GM18909 (cell line): ENCODE data around the gene PRKAG2.
"Not testable (repeated sequence)": the region's sequence is repeated elsewhere in the genome, so short reads cannot be mapped to it uniquely, and the experiment has no call there.

Experiments used
- ATAC-seq: cut with Tn5 transposase; IDR thresholded peaks from one replicate; pipeline ENCODE4 v1.9.1; 2021; ENCODE audit warnings: mild to moderate bottlenecking; ENCODE audit not compliant: unreplicated experiment, poor library complexity

Gene PRKAG2

DNA sequence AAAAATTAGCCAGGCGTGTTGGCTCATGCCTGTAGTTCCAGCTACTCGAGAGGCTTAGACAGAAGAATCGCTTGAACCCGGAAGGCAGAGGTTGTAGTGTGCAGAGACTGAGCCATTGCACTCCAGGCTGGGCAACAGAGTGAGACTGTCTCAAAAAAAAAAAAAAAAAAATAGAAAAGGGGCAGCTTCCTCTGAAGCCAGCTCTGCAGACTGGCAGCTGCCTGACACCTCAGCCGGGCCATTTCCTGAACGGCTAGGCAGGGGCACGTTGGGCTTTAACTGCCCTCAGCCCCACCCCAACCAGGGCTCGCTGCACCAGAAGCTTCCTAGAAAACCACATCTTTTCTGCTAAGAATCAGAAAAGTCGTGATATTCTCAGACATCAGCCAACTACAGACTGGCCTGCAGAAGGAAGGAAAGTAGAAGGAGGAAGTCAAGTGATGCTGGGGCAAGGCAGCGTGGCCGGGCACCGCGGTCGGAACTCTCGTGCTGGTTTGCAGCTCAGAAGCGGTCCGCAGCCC is 38.0 kb downstream of the PRKAG2 start:
- ATAC-seq: peak; percentile 72

DNA sequence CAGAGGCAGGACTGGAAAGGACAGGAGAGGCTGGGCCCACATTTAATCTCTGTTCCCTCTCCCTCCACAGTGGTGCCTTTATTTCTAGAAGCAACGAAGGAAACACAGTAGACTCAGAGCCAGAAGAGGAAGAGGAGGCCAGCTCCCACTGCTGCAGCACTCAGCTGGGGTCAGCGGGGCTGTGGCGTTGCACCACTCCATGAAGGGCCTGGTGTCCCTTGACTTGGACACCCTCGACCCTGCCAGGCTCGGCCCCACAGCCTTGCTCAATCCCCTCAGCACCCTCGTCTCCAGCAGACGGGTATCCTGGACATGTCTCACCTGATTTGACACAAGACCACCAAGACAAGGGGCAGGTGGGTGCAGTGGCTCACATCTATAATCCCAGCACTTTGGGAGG is 38.8 kb downstream of the PRKAG2 start:
- ATAC-seq: no peak

- no peak for ATAC-seq
These were observed 39.5 kb downstream of the PRKAG2 start for GRCh38 chr7:151837285-151838042.

GRCh38 chr7:151836927-151837205 is 40.0 kb downstream of the PRKAG2 start:
- no peak for ATAC-seq

DNA sequence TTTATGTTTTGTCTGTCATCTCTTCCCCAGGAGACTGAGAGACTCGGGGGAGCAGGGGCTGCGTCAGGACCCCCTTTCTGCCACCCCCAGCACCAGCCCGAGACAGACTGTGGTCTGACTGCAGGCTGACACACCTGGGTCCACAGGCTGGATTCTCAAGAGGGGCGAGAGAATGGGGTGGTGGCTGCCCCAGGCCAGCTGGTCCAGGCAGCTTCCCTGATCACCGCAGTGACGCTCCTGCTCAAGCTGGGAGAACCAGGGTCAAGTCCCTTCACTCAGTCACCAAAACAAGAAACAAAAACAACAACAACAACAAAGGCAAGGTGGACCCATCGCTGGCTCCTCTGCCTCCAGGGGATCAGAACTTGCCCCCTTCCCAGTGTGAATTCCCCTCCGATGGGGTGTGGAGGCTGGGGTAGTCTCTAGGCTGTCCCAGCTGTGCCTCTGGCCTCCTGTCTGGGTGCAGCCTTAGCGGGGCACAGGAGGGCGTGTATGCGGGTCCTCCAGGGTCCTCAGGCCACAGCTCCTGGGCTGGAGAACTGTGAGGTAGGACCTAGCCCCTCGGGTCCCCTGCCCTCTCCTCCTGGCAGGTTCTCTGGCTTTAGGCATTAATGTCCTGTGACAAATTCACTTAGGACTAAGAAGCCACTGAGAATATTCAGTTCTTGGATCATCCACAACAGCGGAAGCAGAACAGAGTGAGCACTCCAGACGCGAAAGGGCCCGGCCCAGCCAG is 40.6 kb downstream of the PRKAG2 start:
- no peak for ATAC-seq

DNA sequence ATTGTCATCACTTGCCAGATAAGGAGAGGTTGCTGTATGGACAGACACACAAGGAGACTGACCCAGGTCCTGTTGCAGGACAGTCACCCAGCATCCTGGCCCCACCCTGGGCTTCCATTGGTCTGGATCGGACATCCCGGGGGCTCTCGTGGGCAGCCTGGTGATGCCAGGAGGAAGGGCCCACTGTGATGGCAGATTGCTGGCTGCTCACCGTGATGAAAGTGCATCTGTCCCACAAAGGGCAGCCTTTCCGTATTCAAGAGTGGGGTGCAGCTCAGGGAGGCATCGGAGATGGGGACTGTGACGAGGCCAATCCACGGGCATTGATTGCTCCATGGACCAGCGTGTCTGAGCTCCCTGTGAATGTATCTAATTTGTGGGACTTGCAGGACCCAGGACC is 41.3 kb downstream of the PRKAG2 start:
- no peak for ATAC-seq

- no peak for ATAC-seq
These were observed 42.5 kb downstream of the PRKAG2 start for GRCh38 chr7:151834271-151835035.

DNA sequence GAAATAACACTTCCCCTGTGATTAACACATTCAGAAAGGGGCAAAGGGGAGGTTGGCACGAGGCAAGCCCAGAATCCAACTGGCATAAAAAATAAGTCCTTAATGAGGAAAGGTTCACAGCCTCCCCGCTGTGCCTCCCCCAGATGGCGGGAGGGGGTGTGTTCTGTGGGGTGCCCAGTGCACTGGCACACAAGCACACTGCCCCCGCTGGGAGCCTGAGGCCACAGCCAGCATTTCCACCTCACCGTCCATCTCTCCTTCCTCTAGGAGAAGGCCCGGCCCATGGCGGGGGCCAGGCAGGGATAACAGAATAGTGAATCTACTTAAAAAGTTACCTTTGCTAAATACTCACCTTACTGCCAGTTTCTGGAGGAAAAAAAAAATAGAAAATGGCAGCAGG is 43.2 kb downstream of the PRKAG2 start:
- no peak for ATAC-seq

DNA sequence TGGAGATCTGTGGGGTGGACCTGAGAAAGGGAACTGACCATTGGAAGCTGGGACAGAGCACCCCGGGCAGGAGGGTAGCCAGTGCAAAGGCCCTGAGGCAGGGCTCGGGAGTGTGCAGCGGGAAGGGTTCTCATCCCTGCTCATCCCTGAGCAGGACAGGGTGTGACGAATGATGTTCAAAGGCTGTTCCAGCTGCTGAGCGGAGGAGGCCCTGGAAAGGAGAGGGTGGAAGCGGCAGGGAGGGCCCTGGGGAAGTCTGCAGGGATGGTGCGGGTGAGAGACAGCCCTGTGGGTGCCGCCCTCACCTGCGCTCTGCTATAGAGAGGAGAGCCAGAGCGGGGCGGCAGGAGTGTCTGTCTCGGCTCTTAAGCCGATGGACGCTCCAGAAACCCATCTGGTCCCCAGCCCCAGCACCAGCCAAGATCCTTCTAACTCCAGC is 43.7 kb downstream of the PRKAG2 start:
- ATAC-seq: no peak

DNA sequence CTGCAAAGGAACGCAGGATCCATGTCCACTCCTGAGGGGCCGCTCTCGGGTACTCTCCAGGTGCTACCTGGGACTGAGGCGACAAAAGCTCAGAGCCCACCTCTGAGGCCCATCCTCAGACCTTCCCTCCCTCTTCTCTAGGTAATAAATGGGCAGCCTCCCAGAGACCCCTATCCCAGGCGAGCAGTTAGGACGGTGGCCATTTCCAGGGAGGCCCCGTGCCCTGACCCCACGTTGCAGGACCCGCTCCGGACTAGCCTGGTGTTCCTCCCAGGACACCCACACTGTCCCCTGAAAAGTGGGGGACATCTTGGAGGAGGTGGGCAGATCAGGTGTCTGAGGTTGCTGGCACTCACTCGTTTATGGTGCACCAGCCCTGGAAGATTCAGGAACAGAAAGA is 44.3 kb downstream of the PRKAG2 start:
- no peak for ATAC-seq

GRCh38 chr7:151832138-151832537 is 44.8 kb downstream of the PRKAG2 start:
- ATAC-seq: no peak

DNA sequence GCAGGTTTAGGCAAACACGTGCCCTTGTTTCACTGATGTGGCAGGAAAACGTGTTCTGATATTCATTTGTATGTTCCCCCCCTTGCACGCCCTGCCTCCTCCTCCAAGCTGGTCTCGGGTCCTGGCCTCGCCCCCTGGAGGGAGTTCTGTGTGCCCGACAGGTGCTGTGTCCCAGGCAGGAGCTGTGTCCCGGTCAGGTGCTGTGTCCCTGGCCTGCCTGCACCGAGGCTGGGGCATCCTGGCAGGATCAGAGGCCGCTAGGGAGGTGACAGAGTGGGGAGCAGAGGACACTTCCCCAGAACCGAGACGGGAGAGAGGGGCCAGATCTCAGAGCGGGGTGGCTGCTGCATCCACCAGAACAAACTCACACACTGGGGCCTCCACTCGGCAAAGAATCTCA is 45.3 kb downstream of the PRKAG2 start:
- no peak for ATAC-seq

GRCh38 chr7:151830121-151830830 is 46.6 kb downstream of the PRKAG2 start:
- ATAC-seq: no peak

DNA sequence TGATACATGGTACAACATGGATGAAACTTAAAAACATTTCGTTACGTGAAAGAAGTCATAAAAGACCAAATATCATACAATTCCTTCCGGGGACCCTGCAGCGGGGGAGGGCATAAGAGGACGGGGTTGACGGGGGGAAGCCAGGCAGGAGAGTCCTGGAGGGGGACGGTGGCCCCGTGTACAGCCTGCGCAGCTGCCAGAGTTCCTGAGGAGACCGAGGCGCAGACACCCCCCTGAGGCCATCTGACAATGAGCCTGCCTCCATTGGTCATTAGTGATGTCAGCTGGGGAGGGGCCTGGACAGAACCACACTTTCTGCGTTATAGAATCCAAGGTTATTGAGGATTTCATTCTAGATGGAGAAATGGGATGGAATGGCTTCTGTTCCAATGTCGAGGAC is 47.2 kb downstream of the PRKAG2 start:
- ATAC-seq: no peak

DNA sequence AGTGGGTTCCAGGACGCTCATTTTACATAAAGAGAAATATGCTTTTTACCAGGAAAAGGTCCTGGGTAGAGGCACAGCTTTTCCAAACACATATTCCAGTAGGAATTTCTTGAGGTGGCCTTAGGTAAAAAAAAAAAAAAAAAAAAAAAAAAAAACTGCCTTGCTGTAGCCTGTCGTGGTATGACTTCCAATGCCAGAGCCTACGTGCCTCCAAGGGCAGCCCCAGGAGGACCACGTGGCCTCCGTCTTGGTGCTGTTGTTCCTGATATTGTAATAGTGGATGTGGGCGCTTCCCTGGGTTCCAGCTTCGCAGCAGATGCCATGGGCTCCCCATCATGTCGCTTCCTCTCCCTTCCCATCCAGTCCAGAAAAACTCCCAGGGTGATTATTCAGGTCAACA is 49.3 kb downstream of the PRKAG2 start:
- ATAC-seq: no peak

DNA sequence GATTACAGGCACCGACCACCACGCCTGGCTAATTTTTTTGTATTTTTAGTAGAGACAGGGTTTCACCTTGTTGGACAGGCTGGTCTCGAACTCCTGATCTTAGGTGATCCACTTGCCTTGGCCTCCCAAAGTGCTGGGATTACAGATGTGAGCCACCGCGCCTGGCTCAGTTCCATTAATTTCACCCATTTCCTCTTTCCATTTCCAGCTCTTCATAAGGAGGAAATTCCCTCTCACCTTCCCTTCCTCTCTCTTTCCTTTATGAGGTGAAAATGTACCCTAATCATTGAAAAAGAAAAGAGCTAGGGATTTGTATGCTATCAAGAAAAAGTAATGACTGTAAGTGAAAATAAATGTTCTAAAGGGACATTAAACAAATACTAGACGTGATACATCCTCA is 50.6 kb downstream of the PRKAG2 start:
- ATAC-seq: not testable (repeated sequence)

GRCh38 chr7:151825721-151826120 is 51.2 kb downstream of the PRKAG2 start:
- no peak for ATAC-seq

DNA sequence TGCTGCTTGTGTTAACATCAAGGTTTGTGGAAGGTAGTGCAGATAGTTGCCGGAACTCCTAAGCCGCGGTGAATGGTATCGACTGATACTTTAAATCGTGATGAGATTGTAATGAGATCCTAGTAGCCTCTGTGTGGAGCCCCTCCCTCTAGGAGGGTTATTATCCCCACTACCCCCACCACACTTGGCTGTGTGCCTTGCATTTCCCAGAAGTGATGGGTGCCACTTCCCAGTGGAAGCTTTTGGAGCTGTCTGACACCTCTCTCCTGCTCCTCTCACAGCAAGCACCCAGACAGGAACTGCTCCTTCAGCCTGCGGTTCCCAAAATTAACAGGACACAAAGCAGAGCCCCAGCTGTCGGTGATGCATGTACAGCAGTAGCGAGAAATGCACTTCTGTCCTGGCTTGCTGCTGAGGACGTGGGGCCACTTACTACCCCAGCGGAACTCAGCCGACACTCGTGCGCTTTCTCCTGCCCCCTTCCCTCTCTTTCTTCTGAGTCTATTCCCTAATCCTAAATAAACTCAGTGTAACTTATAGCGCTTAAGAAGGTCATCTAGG is 52.5 kb downstream of the PRKAG2 start:
- ATAC-seq: no peak

- no peak for ATAC-seq
These were observed 53.1 kb downstream of the PRKAG2 start for GRCh38 chr7:151823566-151824372.
